Stromal cell of bone marrow (primary cell): ENCODE results near the gene FUCA1.
"Not testable (repeated sequence)": the region's sequence is repeated elsewhere in the genome, so short reads cannot be mapped to it uniquely, and the experiment has no call there.

Experiments used
- DNase-seq: peaks from one replicate; pipeline ENCODE4 v3.0.0-alpha.2; 2012; ENCODE audit warnings: low read depth

Gene FUCA1

GRCh38 chr1:23895993-23896392 lies 27.9 kb upstream of the FUCA1 start:
- DNase-seq, result no peak

- DNase-seq, result no peak
Measured at GRCh38 chr1:23895082-23895481, 27.0 kb upstream of the FUCA1 start.

- DNase-seq, result no peak
Measured at GRCh38 chr1:23889074-23889473, 21.0 kb upstream of the FUCA1 start.

- no peak for DNase-seq
Measured at GRCh38 chr1:23885222-23885621, 17.1 kb upstream of the FUCA1 start.

- DNase-seq, result no peak
Measured at GRCh38 chr1:23882746-23883145, 14.7 kb upstream of the FUCA1 start.

- DNase-seq, result no peak
Measured at GRCh38 chr1:23879809-23880208, 11.7 kb upstream of the FUCA1 start.

GRCh38 chr1:23878668-23879067 lies 10.6 kb upstream of the FUCA1 start:
- no peak for DNase-seq

GRCh38 chr1:23875382-23875781 lies 7.3 kb upstream of the FUCA1 start:
- no peak for DNase-seq

- DNase-seq, result no peak
Measured at GRCh38 chr1:23872421-23872820, 4.3 kb upstream of the FUCA1 start.

GRCh38 chr1:23869051-23869450 lies 961 bp upstream of the FUCA1 start:
- no peak for DNase-seq

GRCh38 chr1:23868557-23869016 lies 497 bp upstream of the FUCA1 start:
- DNase-seq, result no peak

- no peak for DNase-seq
Measured at GRCh38 chr1:23867542-23867894, 572 bp downstream of the FUCA1 start.

- peak; percentile 18 for DNase-seq
Measured at GRCh38 chr1:23865543-23865930, 2.6 kb downstream of the FUCA1 start.

- no peak for DNase-seq
Measured at GRCh38 chr1:23864801-23865542, 3.1 kb downstream of the FUCA1 start.

GRCh38 chr1:23862640-23863039 lies 5.5 kb downstream of the FUCA1 start:
- no peak for DNase-seq

- DNase-seq, result no peak
Measured at GRCh38 chr1:23854568-23854967, 13.5 kb downstream of the FUCA1 start.

GRCh38 chr1:23853124-23853523 lies 15.0 kb downstream of the FUCA1 start:
- DNase-seq, result not testable (repeated sequence)

GRCh38 chr1:23851406-23851805 lies 16.7 kb downstream of the FUCA1 start:
- DNase-seq, result not testable (repeated sequence)

GRCh38 chr1:23848673-23849616 lies 19.1 kb downstream of the FUCA1 start:
- no peak for DNase-seq

- DNase-seq, result not testable (repeated sequence)
Measured at GRCh38 chr1:23847482-23848095, 20.5 kb downstream of the FUCA1 start.

- no peak for DNase-seq
Measured at GRCh38 chr1:23845163-23845562, 22.9 kb downstream of the FUCA1 start.

- DNase-seq, result no peak
Measured at GRCh38 chr1:23843644-23844043, 24.4 kb downstream of the FUCA1 start.

GRCh38 chr1:23838401-23838866 lies 29.7 kb downstream of the FUCA1 start:
- DNase-seq, result peak; percentile 15
